NCI-H1092 (cell line): ENCODE data around the gene CDC42EP4.

Experiments
- DNase-seq: peaks from one replicate; lab custom pipeline; 2025; lab: John Stamatoyannopoulos, UW

The CDC42EP4 gene

GRCh38 chr17:73300392-73300791 lies 11.4 kb downstream of the CDC42EP4 start:
- DNase-seq = no peak

- no peak for DNase-seq
Measured at GRCh38 chr17:73297934-73298861, 13.6 kb downstream of the CDC42EP4 start.

DNA sequence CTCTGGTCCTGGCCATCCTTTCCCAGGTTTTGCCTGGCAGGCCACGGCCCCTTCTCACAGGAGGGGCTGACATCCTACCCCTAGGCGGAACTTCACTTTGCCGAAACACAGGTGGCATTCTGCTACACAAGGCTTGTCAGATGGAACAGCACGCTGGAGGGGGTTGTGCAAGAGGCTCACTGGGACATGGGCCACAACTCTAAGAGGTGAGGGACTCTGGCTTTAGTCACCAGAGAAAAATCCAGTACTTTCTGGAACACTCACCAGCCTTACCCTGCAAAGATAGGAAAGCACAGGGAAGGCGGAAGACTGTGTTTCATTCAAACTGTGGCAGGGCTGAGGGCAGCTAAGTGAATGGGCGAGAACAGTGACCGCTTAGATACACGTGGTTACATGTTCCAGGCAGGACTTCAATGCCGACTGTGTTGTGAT lies 18.3 kb downstream of the CDC42EP4 start:
- no peak for DNase-seq

DNA sequence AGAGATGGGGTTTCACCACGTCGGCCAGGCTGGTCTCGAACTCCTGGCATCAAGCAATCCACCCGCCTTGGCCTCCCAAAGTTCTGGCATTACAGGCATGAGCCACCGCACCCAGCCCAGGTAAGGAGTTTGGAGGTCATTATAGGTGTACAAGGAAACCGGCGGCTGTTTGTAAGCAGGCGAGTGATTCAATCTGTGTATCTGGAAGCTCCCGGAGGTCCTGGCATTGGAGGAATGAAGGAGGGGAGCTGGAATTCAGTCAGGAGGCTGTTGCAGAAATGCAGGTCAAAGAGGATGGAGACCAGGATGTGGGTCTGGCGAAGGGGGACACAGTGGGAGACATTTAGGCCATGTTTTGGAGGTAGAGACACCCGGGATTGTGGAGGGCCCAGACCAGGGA lies 18.8 kb downstream of the CDC42EP4 start:
- no peak for DNase-seq

GRCh38 chr17:73292031-73292531 lies 19.7 kb downstream of the CDC42EP4 start:
- DNase-seq = no peak

DNA sequence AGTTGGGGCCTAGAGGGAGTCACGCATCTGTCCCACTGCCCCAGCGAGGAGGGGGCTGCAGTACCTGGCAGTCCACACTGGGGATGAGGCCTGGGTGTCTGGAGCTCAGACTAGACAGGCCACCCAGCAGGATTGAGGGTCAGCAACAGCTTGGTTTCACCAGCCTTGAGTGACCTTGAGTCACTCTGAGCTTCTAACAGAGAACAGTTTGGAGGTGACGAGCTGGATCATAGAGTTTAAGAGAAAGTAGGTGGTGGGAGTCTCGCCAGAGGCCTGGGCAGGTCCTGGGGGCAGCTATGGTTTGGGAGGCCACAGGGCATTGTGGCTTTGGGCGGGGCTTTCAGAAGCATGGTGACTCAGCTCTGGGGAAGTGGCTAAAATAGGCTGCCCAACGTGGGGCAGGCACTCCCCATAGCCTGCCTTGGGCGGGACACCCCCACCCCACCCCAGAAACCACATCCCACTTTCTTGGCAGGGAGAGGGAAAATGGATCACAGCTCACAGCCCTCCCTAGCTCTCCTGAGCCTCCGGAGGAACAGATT lies 20.5 kb downstream of the CDC42EP4 start:
- DNase-seq = no peak

DNA sequence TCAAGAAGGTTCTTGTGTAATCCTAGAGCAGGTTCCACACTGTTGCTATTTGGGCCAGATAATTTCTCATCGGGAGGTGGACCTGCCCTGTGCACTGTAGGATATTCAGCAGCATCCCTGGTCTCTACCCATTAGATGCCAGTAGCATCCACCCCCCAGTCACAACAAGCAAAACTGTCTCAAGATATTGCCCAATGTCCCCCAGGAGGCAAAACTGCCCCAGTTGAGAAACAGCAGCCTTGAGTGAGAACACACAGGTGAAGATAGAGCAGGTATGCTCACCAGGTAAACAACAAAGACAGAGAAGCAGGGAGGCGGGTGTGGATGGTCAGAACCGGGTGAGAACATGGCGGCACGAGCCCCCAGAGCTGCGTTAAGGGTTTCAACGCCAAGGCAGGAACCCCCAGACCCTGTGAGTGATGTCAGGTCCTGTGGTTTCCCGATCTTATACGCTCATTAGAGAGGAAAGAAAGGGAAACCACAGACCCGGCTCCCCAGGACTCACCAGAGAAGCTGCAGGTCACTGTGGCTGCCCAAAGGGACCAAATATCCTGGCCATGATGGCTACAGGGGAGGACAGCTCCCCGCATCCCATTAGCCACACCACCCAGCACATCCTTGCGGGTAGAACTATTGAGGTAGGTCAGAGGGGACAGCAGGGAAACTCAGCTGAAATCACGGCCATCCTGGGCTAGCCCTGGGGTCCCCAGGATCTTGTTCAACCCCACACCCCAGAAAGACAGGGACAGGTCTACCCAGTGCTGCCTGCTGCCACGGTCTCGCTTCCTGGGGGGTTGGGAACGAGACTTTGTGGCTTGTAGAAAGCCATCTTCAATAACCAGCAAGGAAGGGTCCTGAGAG lies 21.2 kb downstream of the CDC42EP4 start:
- no peak for DNase-seq

GRCh38 chr17:73289549-73290254 lies 22.1 kb downstream of the CDC42EP4 start:
- no peak for DNase-seq

- DNase-seq = no peak
Measured at GRCh38 chr17:73288534-73289302, 23.1 kb downstream of the CDC42EP4 start.

GRCh38 chr17:73286863-73287296 lies 24.9 kb downstream of the CDC42EP4 start:
- DNase-seq = peak; percentile 39

GRCh38 chr17:73285916-73286862 lies 25.6 kb downstream of the CDC42EP4 start:
- DNase-seq = no peak

DNA sequence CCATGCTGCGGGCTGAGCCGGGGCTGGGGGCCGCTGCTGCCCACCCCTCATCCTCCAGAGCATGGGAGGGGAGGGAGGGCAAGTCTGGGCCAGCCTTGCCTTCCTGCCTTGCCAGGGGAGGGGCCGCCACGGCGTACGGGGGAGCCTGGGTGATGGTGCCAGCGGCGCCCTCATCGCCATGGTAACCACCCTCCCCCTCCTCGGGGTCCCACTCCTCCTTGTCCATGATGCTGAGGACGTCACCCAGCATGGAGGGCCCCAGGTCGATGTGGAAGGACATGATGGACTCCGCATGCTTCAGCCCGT lies 26.2 kb downstream of the CDC42EP4 start:
- DNase-seq = no peak

DNA sequence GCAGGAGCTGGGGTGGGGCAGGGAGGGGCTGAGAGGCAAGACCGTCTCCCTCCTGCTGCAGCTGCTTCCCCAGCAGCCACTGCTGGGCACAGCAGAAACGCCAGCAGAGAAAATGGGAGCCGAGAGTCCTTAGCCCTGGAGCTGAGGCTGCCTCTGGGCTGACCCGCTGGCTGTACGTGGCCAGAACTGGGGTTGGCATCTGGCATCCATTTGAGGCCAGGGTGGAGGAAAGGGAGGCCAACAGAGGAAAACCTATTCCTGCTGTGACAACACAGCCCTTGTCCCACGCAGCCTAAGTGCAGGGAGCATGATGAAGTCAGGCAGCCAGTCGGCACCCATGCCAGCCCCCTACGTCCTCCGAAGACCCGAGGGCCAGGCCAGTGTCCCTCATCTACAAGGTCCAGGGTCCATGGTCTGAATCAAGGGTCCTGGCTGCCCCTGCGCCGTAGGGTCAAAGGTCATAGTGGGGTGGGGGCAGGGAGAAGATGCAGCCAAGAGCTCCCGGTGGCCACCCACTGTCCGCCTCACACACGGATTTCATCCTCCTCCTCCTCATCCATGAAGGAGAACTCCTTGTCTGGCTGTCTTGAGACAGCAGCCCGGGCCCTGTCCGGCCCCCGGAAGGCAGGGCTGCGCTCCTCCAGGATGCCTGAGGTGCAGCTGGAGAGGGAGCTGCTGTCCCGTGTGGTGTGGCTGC lies 26.7 kb downstream of the CDC42EP4 start:
- no peak for DNase-seq

- DNase-seq = no peak
Measured at GRCh38 chr17:73284354-73284753, 27.4 kb downstream of the CDC42EP4 start.

- no peak for DNase-seq
Measured at GRCh38 chr17:73283841-73284282, 27.9 kb downstream of the CDC42EP4 start.

DNA sequence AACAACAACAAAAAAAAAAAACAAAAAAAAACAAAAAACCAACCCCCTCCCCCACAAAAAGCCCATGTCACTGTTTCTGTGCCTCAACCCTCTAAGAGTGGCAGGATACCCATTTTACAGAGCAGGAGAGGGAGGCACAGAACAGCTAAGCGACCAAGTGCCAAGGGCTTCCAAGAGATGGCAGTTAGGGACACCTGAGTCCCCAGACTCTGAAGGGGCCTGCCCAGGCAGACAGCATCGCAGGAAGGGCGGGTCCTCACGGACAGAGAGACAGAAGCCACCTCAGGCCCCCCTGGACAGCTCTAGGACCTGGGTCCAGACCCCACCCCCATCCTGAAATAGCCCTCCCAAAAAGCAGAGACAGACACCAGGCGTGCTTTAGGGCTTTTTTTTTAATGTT lies 28.6 kb downstream of the CDC42EP4 start:
- no peak for DNase-seq

DNA sequence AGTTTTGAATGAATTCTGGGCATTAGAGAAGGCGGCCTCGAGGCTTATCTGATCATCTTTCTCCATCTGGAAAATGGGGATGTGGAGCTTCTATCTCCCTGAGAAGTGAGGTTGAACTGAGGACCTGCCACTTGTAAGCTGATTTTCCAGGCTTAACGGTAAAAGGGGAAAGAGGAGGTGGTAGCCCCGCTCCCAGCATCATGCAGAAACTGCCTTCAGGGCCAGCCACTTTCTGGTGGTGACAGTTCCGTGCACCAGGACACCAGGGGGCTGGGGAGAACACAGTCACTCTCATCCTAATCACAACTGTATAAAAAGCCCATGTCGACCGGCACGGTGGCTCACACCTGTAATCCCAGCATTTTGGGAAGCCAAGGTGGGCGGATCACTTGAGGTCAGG lies 29.2 kb downstream of the CDC42EP4 start:
- DNase-seq = no peak

DNA sequence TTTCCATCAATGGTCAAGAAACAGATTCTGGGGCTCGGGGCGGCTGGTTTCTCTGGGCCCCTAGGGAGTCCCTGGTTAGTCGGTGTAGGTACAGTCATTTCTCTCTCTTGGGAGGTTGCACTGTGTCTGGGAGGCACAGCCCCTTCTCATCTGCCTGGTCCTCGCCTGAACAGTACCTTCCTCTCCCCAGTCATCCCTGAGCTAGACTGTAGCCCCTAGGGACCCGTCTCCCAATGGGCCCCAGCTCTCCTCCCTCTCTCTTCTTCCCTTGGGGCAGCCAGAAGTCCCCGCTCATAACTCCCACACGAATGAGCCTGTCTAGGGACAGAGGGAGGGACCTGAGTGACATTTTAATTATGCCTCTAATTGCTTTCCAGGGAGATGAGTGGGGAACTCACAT lies 29.9 kb downstream of the CDC42EP4 start:
- no peak for DNase-seq

GRCh38 chr17:73280191-73280590 lies 31.6 kb downstream of the CDC42EP4 start:
- no peak for DNase-seq
